Sigmoid colon (tissue), 7 donors: ENCODE measurements around the gene PLEKHH1. TPM values are rescaled to one million over a fixed set of nuclear protein-coding genes. Genes with fewer than 3 reads are reported as not detected.

Experiments
- DNase-seq: peaks from one replicate; pipeline ENCODE4 v3.0.0-alpha.2; 2019
- H3K27ac ChIP-seq, 4 donors: fragments of 200-600 bp; sonication (generic); one replicate each; pipeline ENCODE4 v1.5.1; 2016 to 2019; ENCODE audit warnings: mild to moderate bottlenecking in 1 of 4
- H3K27me3 ChIP-seq, 3 donors: fragments of 200-600 bp; sonication (generic); one replicate each; pipeline ENCODE4 v1.5.1; 2019; ENCODE audit warnings: mild to moderate bottlenecking in 1 of 3
- H3K36me3 ChIP-seq, 4 donors: fragments of 200-600 bp; sonication (generic); one replicate each; pipeline ENCODE4 v1.5.1; 2016 to 2019
- H3K4me1 ChIP-seq, 4 donors: fragments of 200-600 bp; sonication (generic); one replicate each; pipeline ENCODE4 v1.5.1; 2017 to 2019
- H3K4me3 ChIP-seq, 4 donors: fragments of 200-600 bp; sonication (generic); one replicate each; pipeline ENCODE4 v1.5.1; 2017 to 2019; ENCODE audit warnings: mild to moderate bottlenecking in 2 of 4, moderate library complexity in 1 of 4
- H3K9me3 ChIP-seq, 4 donors: fragments of 200-600 bp in 3 of 4; sonication (generic) in 3 of 4; one replicate each; pipeline versions ENCODE4 v1.5.1 to v1.6.1; 2013 to 2019
- EP300 ChIP-seq, 4 donors: sonication (generic); formaldehyde crosslinking; IDR thresholded peaks; one replicate each; pipeline ENCODE4 v1.6.1; 2017; ENCODE audit warnings: antibody characterized with exemption in 4 of 4
- POLR2A ChIP-seq, 2 donors: fragments of 450-650 bp; IDR thresholded peaks; one replicate each; pipeline ENCODE4 v1.6.1; 2016; ENCODE audit warnings: antibody characterized with exemption in 2 of 2, mild to moderate bottlenecking in 2 of 2, moderate library complexity in 2 of 2
- POLR2AphosphoS5 ChIP-seq, 4 donors: sonication (generic); formaldehyde crosslinking; IDR thresholded peaks; one replicate each; pipeline ENCODE4 v1.6.1; 2017; ENCODE audit warnings: antibody characterized with exemption in 4 of 4
- WGBS, 2 donors: extraction: QIAGEN DNeasy Blood & Tissue Kit; methylation state at CpG; one replicate each; pipeline ENCODE4 v1.1.7; 2013; 5-methylcytosine and 5-hydroxymethylcytosine counted together
- intact Hi-C: fragments of 100-400 bp; cut with DNase I; formaldehyde crosslinking; loops from one replicate; pipeline ENCODE4 v1.15.1; 2023
- polyA plus RNA-seq, 3 donors: library from polyadenylated mRNA; stranded (reverse); fragments of 200-250 nt; gene quantifications; one replicate each; pipeline ENCODE4 v1.2.3, GENCODE V29; 2013
- total RNA-seq, 4 donors: library from RNA; depleted of rRNA; stranded (reverse); fragments of >200 nt; gene quantifications; one replicate each; pipeline ENCODE4 v1.1.0, GENCODE V29; 2016
- TF ChIP-seq, protein P1 (sequence below), 4 experiments: fragments of 450-650 bp in 3 of 4; fragments of 200-600 bp in 1 of 4; IDR thresholded peaks; one replicate each; pipeline ENCODE4 v1.5.1; 2016 to 2019; ENCODE audit warnings: antibody characterized with exemption in 4 of 4, mild to moderate bottlenecking in 3 of 4, moderate library complexity in 2 of 4
- donor health status: healthy with polysubstance abuse.
- donor health status: Bipolar disorder and iron deficiency.
- donor health status: healthy.

Gene PLEKHH1
- total and polyA plus RNA-seq, 7 donors: 2.0 to 25.3 (median 8.0) TPM

DNA sequence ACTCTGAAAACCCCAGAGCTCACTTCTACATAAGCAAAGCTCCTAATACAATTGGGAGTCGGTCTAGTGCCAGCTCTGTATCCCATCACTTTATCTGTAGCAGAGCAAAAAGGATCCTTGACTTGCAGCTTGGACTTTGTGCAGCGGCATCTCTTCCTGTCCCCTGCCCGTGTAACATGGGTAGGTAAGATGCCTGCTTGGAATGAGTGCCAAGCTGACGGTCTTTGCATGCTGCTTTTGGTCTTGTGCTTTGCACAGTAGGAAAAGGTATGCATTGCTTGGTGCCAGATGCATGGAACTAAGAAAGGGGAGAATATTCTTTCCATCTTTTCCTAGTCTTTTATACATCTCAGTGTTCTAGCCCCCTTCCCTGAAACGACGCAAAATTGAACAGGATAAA, 6.9 kb upstream of the PLEKHH1 start:
- DNase-seq: no peak
- TF ChIP-seq POLR2A (IDR thresholded peaks at IDR 0.05) (no peak), POLR2AphosphoS5 (IDR thresholded peaks at IDR 0.05) (no peak), EP300 (IDR thresholded peaks at IDR 0.05) (no peak)
- TF ChIP-seq, protein P1, sequence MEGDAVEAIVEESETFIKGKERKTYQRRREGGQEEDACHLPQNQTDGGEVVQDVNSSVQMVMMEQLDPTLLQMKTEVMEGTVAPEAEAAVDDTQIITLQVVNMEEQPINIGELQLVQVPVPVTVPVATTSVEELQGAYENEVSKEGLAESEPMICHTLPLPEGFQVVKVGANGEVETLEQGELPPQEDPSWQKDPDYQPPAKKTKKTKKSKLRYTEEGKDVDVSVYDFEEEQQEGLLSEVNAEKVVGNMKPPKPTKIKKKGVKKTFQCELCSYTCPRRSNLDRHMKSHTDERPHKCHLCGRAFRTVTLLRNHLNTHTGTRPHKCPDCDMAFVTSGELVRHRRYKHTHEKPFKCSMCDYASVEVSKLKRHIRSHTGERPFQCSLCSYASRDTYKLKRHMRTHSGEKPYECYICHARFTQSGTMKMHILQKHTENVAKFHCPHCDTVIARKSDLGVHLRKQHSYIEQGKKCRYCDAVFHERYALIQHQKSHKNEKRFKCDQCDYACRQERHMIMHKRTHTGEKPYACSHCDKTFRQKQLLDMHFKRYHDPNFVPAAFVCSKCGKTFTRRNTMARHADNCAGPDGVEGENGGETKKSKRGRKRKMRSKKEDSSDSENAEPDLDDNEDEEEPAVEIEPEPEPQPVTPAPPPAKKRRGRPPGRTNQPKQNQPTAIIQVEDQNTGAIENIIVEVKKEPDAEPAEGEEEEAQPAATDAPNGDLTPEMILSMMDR (IDR thresholded peaks at IDR 0.05): no peak
- no peak overlapping the region for H3K4me3 ChIP-seq
- 68 to 69% methylated on average over 6 of the region's 6 CpGs for WGBS, 2 donors
- peaks cover 0 to 16% (median 0%) of the 10 kb centered on the region in 3 donors for H3K27me3 ChIP-seq
- intact Hi-C loops: loop anchor here (2.0 kb wide), 1 partner anchor 45 kb away; no protein-coding TSS in a partner anchor
- no peak overlapping the region for H3K27ac ChIP-seq
- H3K36me3 ChIP-seq: no peaks in the 10 kb centered on the region
- H3K4me1 ChIP-seq: no peaks in the 10 kb centered on the region
- H3K9me3 ChIP-seq: no peaks in the 10 kb centered on the region

DNA sequence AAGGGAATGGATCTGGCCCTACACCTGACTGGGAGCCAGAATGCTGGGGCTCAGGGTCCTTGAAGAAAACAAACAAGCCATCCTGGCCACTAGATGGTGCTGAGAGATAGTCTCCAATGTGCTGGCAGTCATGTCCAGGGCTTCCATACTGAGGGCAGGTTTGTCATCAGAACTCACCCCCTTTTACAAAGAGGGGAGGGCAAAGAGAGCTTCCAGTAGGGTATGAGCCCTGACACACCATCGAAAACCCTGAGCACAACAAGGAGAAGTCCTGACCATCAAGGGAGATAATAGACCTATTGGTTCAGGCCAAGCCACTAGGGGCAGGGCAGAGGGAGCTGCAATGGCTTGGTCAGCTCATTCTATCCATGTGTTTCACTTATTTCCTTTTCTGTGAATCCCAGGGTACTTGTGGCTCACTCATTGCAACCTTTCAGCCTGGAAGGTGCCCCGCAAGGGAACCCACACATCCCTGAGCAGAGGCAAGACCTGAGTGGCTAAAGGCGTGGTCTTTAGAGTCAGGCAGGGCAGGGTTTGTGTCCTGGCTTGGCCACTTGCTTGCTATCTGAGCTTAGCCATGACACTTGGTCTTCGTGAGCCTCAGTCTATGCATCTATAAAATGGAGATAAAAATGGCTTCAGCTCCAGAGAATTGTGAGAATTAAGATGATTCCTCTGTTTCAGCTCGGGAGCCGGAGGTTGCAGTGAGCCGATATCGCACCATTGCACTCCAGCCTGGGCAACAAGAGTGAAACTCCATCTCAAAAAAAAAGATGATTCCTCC, 6.2 kb upstream of the PLEKHH1 start:
- 77 to 82% methylated on average over 8 of the region's 8 CpGs for WGBS, 2 donors
- no peak for TF ChIP-seq POLR2AphosphoS5 (IDR thresholded peaks at IDR 0.05)
- TF ChIP-seq, protein P1 (IDR thresholded peaks at IDR 0.05): peak in 3 of 4 experiments; percentile 33 to 76 (median 50)
- Histone ChIP-seq H3K27me3 (peaks cover 0 to 16% (median 0%) of the 10 kb centered on the region in 3 donors), H3K4me3 (no peak overlapping the region), H3K36me3 (no peaks in the 10 kb centered on the region), H3K9me3 (no peaks in the 10 kb centered on the region), H3K27ac (no peak overlapping the region), H3K4me1 (no peaks in the 10 kb centered on the region)
- DNase-seq: no peak
- intact Hi-C loops: loop anchor here (2.0 kb wide), 1 partner anchor 44 kb away; no protein-coding TSS in a partner anchor

DNA sequence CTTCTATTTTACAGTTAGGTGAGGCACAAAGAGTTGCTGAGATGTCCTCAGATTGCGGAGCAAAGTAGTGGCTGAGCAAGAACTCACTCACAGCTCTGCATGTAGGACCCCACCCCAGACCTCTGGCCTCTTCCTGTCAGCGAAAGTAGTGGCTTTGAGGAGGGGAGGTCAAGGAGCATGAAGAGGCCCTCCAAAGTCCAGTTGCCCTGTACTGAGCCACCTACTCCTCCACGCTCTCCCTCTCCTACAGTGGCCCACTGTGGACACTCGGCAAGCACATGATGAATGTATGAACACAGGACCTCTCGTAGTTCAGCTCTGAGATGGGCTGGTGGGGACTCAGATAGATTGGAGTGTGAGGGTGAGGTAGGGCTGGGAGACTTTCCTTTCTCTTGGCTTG, 5.3 kb upstream of the PLEKHH1 start:
- WGBS, 2 donors: 89 to 93% methylated on average over 5 of the region's 5 CpGs
- intact Hi-C loops: loop anchor here (2.0 kb wide), 1 partner anchor 43 kb away; no protein-coding TSS in a partner anchor

DNA sequence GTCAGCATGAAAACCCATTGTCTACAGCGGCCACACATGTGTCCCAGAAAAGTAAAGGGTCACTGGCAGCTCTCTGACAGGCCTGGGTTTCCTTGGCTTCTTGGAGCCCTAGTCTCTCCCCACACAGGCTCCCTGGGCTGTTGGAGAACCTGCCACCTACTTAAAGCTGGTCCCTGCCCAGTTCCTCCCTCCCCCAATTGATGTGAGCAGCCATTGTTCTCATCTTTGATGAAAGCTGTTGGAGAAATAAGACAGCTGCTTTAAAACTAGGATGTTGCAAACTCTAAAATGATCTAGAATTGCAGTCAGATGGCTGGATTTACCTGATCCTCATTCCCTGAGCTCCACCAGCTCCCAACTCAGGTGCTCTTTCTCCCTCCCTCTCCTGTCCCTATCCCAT, 4.8 kb upstream of the PLEKHH1 start:
- intact Hi-C loops: no loop called here
- Histone ChIP-seq H3K9me3 (no peaks in the 10 kb centered on the region), H3K4me3 (no peak overlapping the region), H3K27me3 (peaks cover 0 to 13% (median 0%) of the 10 kb centered on the region in 3 donors), H3K4me1 (peaks cover 0 to 9% (median 3%) of the 10 kb centered on the region in 4 donors), H3K27ac (no peak overlapping the region), H3K36me3 (no peaks in the 10 kb centered on the region)
- no peak for DNase-seq
- whole genome bisulfite sequencing, 2 donors: 95 to 98% methylated on average over 1 of the region's 1 CpG
- TF ChIP-seq POLR2AphosphoS5 (IDR thresholded peaks at IDR 0.05) (no peak), POLR2A (IDR thresholded peaks at IDR 0.05) (no peak), EP300 (IDR thresholded peaks at IDR 0.05) (no peak)
- TF ChIP-seq, protein P1 (IDR thresholded peaks at IDR 0.05): no peak

More for the DNA sequence above, 5.3 kb upstream of the PLEKHH1 start:
- Histone ChIP-seq H3K27ac (no peak overlapping the region), H3K4me3 (no peak overlapping the region), H3K36me3 (no peaks in the 10 kb centered on the region), H3K9me3 (no peaks in the 10 kb centered on the region), H3K27me3 (peaks cover 0 to 14% (median 0%) of the 10 kb centered on the region in 3 donors), H3K4me1 (peaks cover 0 to 6% (median 3%) of the 10 kb centered on the region in 4 donors)
- no peak for DNase-seq
- no peak for TF ChIP-seq POLR2A (IDR thresholded peaks at IDR 0.05)
- TF ChIP-seq, protein P1 (IDR thresholded peaks at IDR 0.05): no peak
- TF ChIP-seq EP300 (IDR thresholded peaks at IDR 0.05): no peak
- no peak for TF ChIP-seq POLR2AphosphoS5 (IDR thresholded peaks at IDR 0.05)
